Activated CD8-positive, alpha-beta T cell treated with anti-CD3 and anti-CD28 coated beads for 36 hours (primary cell): Measurements from ENCODE around the gene OR1I1. TPM values are rescaled to one million over a fixed set of nuclear protein-coding genes. Genes with fewer than 3 reads are reported as not detected.

Source experiments
- ATAC-seq: fragments of 200-7000 bp; cut with Tn5 transposase; one replicate; pipeline ENCODE4 v1.10.0; 2021; ENCODE audit warnings: mild to moderate bottlenecking, moderate library complexity
- CTCF ChIA-PET: fragments of 350-600 bp; sonication (Branson Sonifier 250); formaldehyde crosslinking; loops from one replicate; lab custom pipeline; 2021; ENCODE audit warnings: antibody characterized with exemption; lab: Charles Lee
- POLR2A ChIA-PET: fragments of 350-600 bp; sonication (Branson Sonifier 250); formaldehyde crosslinking; loops from one replicate; lab custom pipeline; 2021; ENCODE audit warnings: antibody characterized with exemption; lab: Charles Lee
- DNase-seq: peaks from one replicate; pipeline ENCODE4 v3.0.0-alpha.2; 2020
- H3K27ac Mint-ChIP-seq: one replicate; pipeline ENCODE4 v1.8.0; 2021; ENCODE audit warnings: mild to moderate bottlenecking, mixed read lengths
- H3K27me3 Mint-ChIP-seq: one replicate; pipeline ENCODE4 v1.8.0; 2021; ENCODE audit warnings: mixed read lengths
- H3K36me3 Mint-ChIP-seq: one replicate; pipeline ENCODE4 v1.8.0; 2021; ENCODE audit warnings: low read depth, mixed read lengths
- H3K4me1 Mint-ChIP-seq: one replicate; pipeline ENCODE4 v1.8.0; 2021; ENCODE audit warnings: low read depth, mixed read lengths
- H3K4me3 Mint-ChIP-seq: one replicate; pipeline ENCODE4 v1.8.0; 2021; ENCODE audit warnings: mild to moderate bottlenecking, moderate library complexity, mixed read lengths
- H3K9me3 Mint-ChIP-seq: one replicate; pipeline ENCODE4 v1.8.0; 2021; ENCODE audit warnings: mixed read lengths
- intact Hi-C: fragments of 100-400 bp; cut with micrococcal nuclease; formaldehyde crosslinking; loops from one replicate; pipeline ENCODE4 v1.10.0; 2022
- total RNA-seq, 2 experiments: library from RNA; stranded (reverse); gene quantifications; one replicate each; pipeline ENCODE4 v1.2.3, GENCODE V29; 2021
- TF ChIP-seq, protein P1 (sequence below): fragments of 200-600 bp; IDR thresholded peaks from one replicate; pipeline ENCODE4 v1.8.0; 2022; ENCODE audit warnings: antibody characterized with exemption, mild to moderate bottlenecking

The OR1I1 gene, protein sequence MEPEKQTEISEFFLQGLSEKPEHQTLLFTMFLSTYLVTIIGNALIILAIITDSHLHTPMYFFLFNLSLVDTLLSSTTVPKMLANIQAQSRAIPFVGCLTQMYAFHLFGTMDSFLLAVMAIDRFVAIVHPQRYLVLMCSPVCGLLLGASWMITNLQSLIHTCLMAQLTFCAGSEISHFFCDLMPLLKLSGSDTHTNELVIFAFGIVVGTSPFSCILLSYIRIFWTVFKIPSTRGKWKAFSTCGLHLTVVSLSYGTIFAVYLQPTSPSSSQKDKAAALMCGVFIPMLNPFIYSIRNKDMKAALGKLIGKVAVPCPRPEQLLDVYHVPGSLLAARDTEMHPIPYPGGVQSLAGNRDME
- total RNA-seq, result not detected

DNA sequence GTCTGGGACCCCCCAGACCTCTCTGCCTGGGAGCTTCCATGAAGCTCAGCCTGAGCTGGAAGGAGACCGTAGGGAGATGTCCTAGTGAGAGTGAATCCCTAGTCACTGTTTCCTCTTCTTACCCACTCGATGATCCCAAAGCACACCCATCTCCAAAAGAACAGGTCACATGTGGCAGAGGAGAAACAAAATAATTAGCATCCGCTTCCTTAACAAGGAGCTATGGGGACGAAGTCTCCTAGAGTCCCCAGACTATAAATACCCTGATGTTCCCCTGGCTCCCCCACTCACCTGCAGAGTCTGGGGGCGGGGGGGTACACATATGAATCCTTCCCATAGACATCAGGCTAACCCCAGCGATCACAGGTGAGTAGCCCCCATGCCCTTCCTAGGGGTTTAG lies at the start of gene OR1I1:
Gene OR1I1, plus strand, starts transcription at position 301 of the 400 bp plus-strand sequence. CDS start 4,855 bp downstream, outside the sequence.
- intact Hi-C loops, result no loop called here
- DNase-seq, result no peak
- Mint-ChIP-seq H3K4me3 (no peak within 1 kb of the TSS), H3K27ac (no peak within 1 kb of the TSS), H3K9me3 (no peaks in the 10 kb centered on the region), H3K36me3 (no peaks in the 10 kb centered on the region), H3K4me1 (no peaks in the 10 kb centered on the region), H3K27me3 (peaks cover 10% of the 10 kb centered on the region)
- ATAC-seq, result no peak
- CTCF ChIA-PET, result no interaction called here
- TF ChIP-seq, protein P1, sequence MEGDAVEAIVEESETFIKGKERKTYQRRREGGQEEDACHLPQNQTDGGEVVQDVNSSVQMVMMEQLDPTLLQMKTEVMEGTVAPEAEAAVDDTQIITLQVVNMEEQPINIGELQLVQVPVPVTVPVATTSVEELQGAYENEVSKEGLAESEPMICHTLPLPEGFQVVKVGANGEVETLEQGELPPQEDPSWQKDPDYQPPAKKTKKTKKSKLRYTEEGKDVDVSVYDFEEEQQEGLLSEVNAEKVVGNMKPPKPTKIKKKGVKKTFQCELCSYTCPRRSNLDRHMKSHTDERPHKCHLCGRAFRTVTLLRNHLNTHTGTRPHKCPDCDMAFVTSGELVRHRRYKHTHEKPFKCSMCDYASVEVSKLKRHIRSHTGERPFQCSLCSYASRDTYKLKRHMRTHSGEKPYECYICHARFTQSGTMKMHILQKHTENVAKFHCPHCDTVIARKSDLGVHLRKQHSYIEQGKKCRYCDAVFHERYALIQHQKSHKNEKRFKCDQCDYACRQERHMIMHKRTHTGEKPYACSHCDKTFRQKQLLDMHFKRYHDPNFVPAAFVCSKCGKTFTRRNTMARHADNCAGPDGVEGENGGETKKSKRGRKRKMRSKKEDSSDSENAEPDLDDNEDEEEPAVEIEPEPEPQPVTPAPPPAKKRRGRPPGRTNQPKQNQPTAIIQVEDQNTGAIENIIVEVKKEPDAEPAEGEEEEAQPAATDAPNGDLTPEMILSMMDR, result no peak
- POLR2A ChIA-PET, result no interaction called here

DNA sequence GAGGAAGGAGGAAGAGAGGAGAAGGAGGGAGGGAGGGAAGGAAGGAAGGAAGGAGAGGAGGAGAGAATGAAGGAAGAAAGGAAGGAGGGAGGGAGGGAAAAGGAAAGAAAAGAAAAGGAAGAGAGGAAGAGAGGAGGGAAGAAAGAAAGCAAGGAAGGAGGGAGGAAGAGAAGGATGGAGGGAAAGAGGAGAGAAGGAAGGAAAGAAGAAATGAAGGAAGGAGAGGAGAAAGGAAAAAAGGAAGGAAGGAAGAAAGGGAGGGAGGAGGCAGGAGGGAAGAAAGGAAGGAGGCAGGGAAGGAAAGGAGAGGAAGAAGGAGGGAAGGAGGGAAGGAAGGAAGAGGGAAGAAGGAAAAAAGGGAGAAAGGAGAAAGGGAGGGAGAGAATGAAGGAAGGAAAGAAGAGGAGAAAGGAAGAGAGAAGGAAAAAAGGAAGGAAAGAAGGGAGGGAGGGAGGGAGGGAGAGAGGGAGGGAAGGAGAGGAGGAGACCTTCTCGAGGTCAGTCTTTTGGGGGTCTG lies 46.2 kb upstream of the OR1I1 start:
- Mint-ChIP-seq H3K27me3 (peaks cover 29% of the 10 kb centered on the region), H3K27ac (no peak overlapping the region), H3K36me3 (no peaks in the 10 kb centered on the region), H3K4me3 (no peak overlapping the region), H3K9me3 (no peaks in the 10 kb centered on the region), H3K4me1 (no peaks in the 10 kb centered on the region)
- ATAC-seq, result no peak
- no peak for DNase-seq
- TF ChIP-seq, protein P1, result no peak
- intact Hi-C loops, result no loop called here
- ChIA-PET CTCF (no interaction called here), POLR2A (no interaction called here)

DNA sequence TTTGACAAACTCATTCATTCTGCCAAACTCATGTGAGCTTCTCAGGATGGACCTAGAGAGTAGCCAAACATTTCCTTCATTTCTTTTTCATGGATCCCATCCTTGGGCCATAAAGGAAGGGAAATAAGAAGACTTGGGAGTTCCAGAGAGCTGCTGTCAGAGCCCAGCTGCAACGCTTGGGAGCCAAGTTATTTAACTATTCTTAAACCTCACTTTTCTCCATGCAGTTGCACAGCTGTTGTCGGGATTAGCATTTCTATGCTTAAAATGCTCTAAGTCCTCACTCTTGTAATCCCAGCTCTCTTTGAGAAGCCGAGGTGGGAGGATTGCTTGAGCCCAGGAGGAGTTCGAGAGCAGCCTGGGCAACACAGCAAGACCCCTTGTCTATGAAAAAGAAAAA lies 44.4 kb upstream of the OR1I1 start:
- Mint-ChIP-seq H3K4me3 (no peak overlapping the region), H3K9me3 (no peaks in the 10 kb centered on the region), H3K36me3 (no peaks in the 10 kb centered on the region), H3K27me3 (peaks cover 22% of the 10 kb centered on the region), H3K4me1 (no peaks in the 10 kb centered on the region), H3K27ac (no peak overlapping the region)
- TF ChIP-seq, protein P1, result no peak
- ChIA-PET POLR2A (no interaction called here), CTCF (no interaction called here)
- ATAC-seq, result no peak
- intact Hi-C loops, result no loop called here
- no peak for DNase-seq

DNA sequence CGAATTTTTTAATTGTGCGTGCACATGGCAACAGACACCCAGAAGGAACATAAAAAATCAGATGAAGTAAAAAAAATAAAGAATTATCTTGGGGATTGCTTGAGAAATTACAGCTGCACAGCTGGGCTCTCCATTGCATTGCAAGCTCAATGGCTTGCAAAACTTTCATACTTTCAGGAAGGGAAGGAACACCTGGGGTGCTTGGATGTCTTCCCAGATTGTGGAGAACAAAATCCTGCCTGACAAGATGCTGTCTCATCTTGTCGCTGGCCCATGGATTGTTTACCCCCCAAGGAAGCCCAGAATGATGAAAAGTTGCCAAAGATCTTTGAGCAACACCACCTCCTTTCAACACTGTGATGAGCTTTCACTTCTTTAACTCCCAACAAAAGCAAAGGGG lies 43.7 kb upstream of the OR1I1 start:
- intact Hi-C loops, result no loop called here
- POLR2A ChIA-PET, result no interaction called here
- no peaks in the 10 kb centered on the region for H3K36me3 Mint-ChIP-seq

More for the DNA sequence above, 43.7 kb upstream of the OR1I1 start:
- H3K4me1 Mint-ChIP-seq, result no peaks in the 10 kb centered on the region
- no peak overlapping the region for H3K27ac Mint-ChIP-seq
- CTCF ChIA-PET, result no interaction called here
- H3K4me3 Mint-ChIP-seq, result no peak overlapping the region
- ATAC-seq, result no peak
- DNase-seq, result no peak
- H3K9me3 Mint-ChIP-seq, result no peaks in the 10 kb centered on the region
- H3K27me3 Mint-ChIP-seq, result peaks cover 20% of the 10 kb centered on the region
- TF ChIP-seq, protein P1, result no peak
